Measurements from ENCODE around the gene DISC1. TPM values are rescaled to one million over a fixed set of nuclear protein-coding genes. Genes with fewer than 3 reads are reported as not detected.

Gene DISC1
- polyA plus RNA-seq, 3 donors: 5.5 to 14.7 (median 5.8) TPM

- Histone ChIP-seq H3K4me3 (replicated peaks in 1 of 3; ENCODE audit: low read depth in 2 of 3, low read length in 3 of 3) (no peak overlapping the region), H2AFZ (ENCODE audit: insufficient read depth, low read depth, low read length, poor library complexity, severe bottlenecking) (no peak overlapping the region), H3K4me1 (ENCODE audit: control insufficient read depth in 1 of 2, insufficient read depth in 2 of 2, low read length in 2 of 2) (no peaks in the 10 kb centered on the region), H3K4me2 (replicated peaks; ENCODE audit: extremely low read depth, low read length, poor library complexity, severe bottlenecking) (no peak overlapping the region), H3K27me3 (ENCODE audit: control insufficient read depth in 2 of 2, insufficient read depth in 2 of 2, low read length in 2 of 2) (no peaks in the 10 kb centered on the region), H3K27ac (ENCODE audit: low read depth in 1 of 2, low read length in 2 of 2) (no peak overlapping the region), H3K9me3 (replicated peaks in 1 of 2; ENCODE audit: control insufficient read depth in 1 of 2, insufficient read depth in 1 of 2, low read length in 2 of 2) (no peaks in the 10 kb centered on the region), H3K9ac (ENCODE audit: insufficient read depth, low read length, poor library complexity, severe bottlenecking) (no peak overlapping the region), H3K79me2 (ENCODE audit: insufficient read depth, low read length) (no peaks in the 10 kb centered on the region), H3K36me3 (replicated peaks in 1 of 2; ENCODE audit: control insufficient read depth in 1 of 2, insufficient read depth in 2 of 2, low read length in 2 of 2) (no peaks in the 10 kb centered on the region), H4K20me1 (ENCODE audit: insufficient read depth, low read length) (no peaks in the 10 kb centered on the region)
- H3K36me3 Mint-ChIP-seq: no peaks in the 10 kb centered on the region
- TF ChIP-seq CTCF (IDR thresholded peaks at IDR 0.05): no peak
- intact Hi-C loops (cut with micrococcal nuclease): no loop called here
- 94% methylated on average over 2 of the region's 3 CpGs for WGBS (ENCODE audit: insufficient coverage)
- H3K4me3 Mint-ChIP-seq: no peak overlapping the region
- peaks cover 5% of the 10 kb centered on the region for H3K4me1 Mint-ChIP-seq
- peaks cover 0 to 3% (median 0%) of the 10 kb centered on the region in 7 donors for H3K9me3 Mint-ChIP-seq
- no peak overlapping the region for H3K27ac Mint-ChIP-seq
- no peak for DNase-seq
- peaks cover 0 to 5% (median 3%) of the 10 kb centered on the region in 3 donors for H3K27me3 Mint-ChIP-seq (ENCODE audit: low read depth in 3 of 3)
Measured at GRCh38 chr1:232062967-232063366, 436.4 kb downstream of the DISC1 start.

- intact Hi-C loops (cut with micrococcal nuclease): no loop called here
- Histone ChIP-seq H3K4me1 (ENCODE audit: control insufficient read depth in 1 of 2, insufficient read depth in 2 of 2, low read length in 2 of 2) (no peaks in the 10 kb centered on the region), H3K9ac (ENCODE audit: insufficient read depth, low read length, poor library complexity, severe bottlenecking) (no peak overlapping the region), H3K4me2 (replicated peaks; ENCODE audit: extremely low read depth, low read length, poor library complexity, severe bottlenecking) (no peak overlapping the region), H3K36me3 (replicated peaks in 1 of 2; ENCODE audit: control insufficient read depth in 1 of 2, insufficient read depth in 2 of 2, low read length in 2 of 2) (no peaks in the 10 kb centered on the region), H2AFZ (ENCODE audit: insufficient read depth, low read depth, low read length, poor library complexity, severe bottlenecking) (no peak overlapping the region), H4K20me1 (ENCODE audit: insufficient read depth, low read length) (no peaks in the 10 kb centered on the region), H3K4me3 (replicated peaks in 1 of 3; ENCODE audit: low read depth in 2 of 3, low read length in 3 of 3) (no peak overlapping the region), H3K9me3 (replicated peaks in 1 of 2; ENCODE audit: control insufficient read depth in 1 of 2, insufficient read depth in 1 of 2, low read length in 2 of 2) (no peaks in the 10 kb centered on the region), H3K79me2 (ENCODE audit: insufficient read depth, low read length) (no peaks in the 10 kb centered on the region), H3K27me3 (ENCODE audit: control insufficient read depth in 2 of 2, insufficient read depth in 2 of 2, low read length in 2 of 2) (no peaks in the 10 kb centered on the region), H3K27ac (ENCODE audit: low read depth in 1 of 2, low read length in 2 of 2) (no peak overlapping the region)
- Mint-ChIP-seq H3K27ac (no peak overlapping the region), H3K4me3 (no peak overlapping the region), H3K9me3 (peaks cover 0 to 4% (median 0%) of the 10 kb centered on the region in 7 donors), H3K27me3 (ENCODE audit: low read depth in 3 of 3) (peaks cover 0 to 4% (median 3%) of the 10 kb centered on the region in 3 donors), H3K36me3 (no peaks in the 10 kb centered on the region), H3K4me1 (no peaks in the 10 kb centered on the region)
- TF ChIP-seq CTCF (IDR thresholded peaks at IDR 0.05): no peak
- no peak for DNase-seq
- no CpG with 5 or more reads among the region's 3 CpGs for WGBS (ENCODE audit: insufficient coverage)
Measured at GRCh38 chr1:232066521-232066920, 439.9 kb downstream of the DISC1 start.

Data from CD14-positive monocyte (primary cell).